ENCODE results near the gene OSBPL2. TPM values are rescaled to one million over a fixed set of nuclear protein-coding genes. Genes with fewer than 3 reads are reported as not detected.

OSBPL2 gene
- total RNA-seq, 4 donors from 2014 or later: 24.3 to 35.9 (median 26.3) TPM

DNA sequence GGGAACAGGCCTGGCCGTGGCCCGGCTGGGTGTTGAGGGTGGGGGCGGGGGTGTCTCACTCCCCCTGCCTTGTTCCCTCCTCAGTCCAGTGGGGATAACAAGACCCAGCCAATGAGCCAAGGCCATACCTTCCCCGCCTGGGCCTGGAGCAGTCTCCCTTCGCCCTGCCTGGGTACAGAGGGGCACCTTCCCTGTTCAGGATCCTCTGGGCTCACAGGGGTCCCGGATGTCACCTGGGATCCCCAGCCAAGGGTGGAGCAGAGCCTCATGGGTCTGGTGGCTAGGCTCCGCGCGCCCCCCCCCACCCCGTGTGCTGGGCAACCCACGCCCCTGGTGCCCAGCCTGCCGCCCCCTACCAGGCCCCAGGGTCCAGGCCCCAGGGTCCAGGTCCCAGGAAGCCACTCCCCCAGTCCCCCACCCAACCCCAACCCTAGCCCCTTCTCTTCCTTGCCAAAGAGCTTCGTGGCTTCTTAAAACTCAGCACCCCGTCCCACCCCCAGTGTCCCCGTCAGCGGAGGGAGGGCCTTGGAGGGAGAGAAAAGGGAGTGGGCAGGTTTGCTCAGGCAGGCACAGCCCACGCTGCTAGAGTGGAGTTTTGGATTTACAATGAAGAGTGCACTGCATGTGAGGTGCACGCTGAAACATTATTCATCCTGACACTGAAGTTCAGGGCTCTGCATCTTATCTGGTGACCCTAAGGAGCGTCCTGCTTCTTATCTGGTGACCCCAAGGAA lies 30.1 kb upstream of the OSBPL2 start:
- TF ChIP-seq, protein P1, sequence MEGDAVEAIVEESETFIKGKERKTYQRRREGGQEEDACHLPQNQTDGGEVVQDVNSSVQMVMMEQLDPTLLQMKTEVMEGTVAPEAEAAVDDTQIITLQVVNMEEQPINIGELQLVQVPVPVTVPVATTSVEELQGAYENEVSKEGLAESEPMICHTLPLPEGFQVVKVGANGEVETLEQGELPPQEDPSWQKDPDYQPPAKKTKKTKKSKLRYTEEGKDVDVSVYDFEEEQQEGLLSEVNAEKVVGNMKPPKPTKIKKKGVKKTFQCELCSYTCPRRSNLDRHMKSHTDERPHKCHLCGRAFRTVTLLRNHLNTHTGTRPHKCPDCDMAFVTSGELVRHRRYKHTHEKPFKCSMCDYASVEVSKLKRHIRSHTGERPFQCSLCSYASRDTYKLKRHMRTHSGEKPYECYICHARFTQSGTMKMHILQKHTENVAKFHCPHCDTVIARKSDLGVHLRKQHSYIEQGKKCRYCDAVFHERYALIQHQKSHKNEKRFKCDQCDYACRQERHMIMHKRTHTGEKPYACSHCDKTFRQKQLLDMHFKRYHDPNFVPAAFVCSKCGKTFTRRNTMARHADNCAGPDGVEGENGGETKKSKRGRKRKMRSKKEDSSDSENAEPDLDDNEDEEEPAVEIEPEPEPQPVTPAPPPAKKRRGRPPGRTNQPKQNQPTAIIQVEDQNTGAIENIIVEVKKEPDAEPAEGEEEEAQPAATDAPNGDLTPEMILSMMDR (IDR thresholded peaks at IDR 0.05): no peak
- DNase-seq (ENCODE audit: low spot score): no peak
- no peak for ATAC-seq (ENCODE audit: low FRiP score)

DNA sequence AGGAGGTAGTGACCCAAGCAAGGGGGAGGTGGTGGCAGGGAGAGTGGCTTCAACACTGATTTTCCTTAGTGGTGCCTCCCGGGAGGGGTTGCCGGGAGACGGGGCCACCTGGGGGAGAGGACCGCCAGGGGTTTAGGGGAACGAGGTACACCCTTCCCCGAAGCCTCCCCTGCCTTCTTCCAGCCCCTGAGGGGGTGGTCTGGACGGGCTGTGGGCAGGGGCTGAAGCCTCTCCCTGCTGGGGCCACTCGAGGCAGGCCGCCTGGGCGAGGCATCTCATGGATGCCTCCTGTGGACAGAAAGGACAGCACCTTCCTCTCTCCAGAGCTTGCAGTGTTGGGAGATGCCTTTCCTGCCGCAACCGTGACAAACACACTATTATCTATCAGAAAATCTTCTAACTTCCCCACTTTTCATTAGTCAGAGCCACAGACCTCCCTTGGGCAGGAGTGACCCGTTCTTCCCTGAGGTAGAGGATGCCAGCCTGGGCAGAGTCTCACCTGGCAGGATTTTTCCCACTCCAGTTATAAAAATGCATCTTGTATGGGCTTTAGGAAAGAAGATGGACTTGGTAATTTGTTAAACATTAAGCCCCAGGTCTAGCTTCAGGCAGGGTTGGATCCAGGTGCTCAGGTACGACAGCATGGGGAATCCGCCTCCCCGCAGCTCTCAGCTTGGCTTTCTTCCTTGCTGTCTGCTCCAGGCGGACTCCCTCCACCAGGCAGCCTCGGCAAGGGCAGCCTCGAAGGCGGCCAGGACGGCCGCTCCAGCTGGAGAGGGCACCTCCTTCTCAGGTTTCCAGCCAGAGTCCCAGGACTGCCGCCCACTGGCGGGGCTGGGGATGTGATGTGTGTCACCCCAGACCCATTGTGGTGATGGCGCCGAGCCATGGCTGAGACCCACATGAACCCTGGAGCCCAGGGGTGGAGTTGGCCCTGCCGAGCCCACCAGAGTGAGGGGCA lies 29.2 kb upstream of the OSBPL2 start:
- no peak for ATAC-seq (ENCODE audit: low FRiP score)

DNA sequence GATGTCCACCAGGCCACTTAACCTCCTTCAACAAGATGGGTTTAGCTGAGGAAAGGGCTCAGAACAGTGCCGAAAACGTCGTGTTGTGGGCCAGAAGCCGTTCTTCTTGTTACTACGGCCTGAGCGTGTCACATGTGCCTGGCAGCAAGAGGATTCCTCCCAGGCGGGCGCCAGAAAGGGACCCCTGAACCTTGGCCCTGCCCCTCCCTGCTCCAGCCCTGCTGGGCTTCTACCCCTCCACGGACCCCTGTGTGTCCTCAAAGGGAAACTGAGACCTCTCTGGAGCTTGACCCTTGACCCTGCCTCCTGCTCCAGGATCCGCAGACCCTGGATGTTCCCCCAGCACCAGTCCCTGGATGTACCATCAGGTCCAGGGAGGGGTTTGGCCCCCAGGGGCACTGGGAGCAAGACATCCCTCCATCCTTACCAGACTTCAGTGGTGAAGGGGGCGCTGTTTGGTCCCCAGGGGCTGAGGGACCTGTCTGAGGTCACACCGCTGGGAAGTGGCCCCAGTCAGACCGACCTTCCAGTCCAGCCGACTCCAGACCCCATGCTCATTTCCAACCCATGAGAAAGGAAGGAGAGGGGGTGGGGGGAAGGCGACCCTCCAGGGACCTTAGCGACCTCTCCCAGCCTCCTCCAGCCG lies 28.3 kb upstream of the OSBPL2 start:
- ATAC-seq (ENCODE audit: low FRiP score) (no peak), DNase-seq (ENCODE audit: low spot score) (no peak)
- TF ChIP-seq, protein P1 (IDR thresholded peaks at IDR 0.05): no peak

More for the DNA sequence above, 29.2 kb upstream of the OSBPL2 start:
- TF ChIP-seq, protein P1 (IDR thresholded peaks at IDR 0.05): no peak
- no peak for DNase-seq (ENCODE audit: low spot score)

DNA sequence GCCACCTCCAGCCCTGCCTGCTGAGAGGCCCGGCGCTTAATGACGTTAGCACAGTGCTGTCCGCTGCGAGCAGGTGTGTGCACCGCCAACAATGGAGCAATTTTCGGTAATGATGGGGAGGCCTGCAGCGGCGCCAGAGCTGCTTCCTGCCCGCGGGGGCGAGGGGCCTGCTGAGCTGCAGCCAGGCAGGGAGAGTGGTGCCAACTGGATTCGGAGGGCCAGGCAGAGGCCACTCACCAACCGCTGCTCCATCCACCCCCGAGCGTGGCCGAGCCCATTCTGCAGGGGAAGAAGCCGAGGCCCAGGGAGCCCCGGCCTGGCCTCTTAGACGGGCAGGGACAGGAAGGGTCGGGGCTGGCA lies 27.8 kb upstream of the OSBPL2 start:
- no peak for ATAC-seq (ENCODE audit: low FRiP score)
- DNase-seq (ENCODE audit: low spot score): no peak
- TF ChIP-seq, protein P1 (IDR thresholded peaks at IDR 0.05): no peak

DNA sequence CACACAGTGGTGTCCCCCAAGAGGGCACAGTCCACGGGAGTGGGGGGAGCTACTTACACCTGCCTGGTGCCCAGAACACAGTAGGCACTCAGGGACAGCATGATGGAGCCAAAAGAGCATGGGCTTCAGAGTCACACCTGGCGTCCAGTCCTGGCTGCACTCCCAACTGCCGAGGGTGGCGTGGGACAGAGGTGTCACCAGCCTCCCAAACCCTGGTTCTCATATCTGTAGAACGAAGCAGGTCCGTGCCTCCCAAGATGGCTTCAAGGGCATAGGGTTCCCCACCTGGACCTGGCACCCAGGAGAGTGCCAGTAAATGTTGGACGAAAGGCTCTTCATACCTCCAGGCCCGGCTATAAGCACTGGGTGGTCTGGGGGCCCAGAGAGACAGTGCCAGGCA lies 27.1 kb upstream of the OSBPL2 start:
- DNase-seq (ENCODE audit: low spot score): no peak
- no peak for ATAC-seq (ENCODE audit: low FRiP score)
- TF ChIP-seq, protein P1 (IDR thresholded peaks at IDR 0.05): no peak

DNA sequence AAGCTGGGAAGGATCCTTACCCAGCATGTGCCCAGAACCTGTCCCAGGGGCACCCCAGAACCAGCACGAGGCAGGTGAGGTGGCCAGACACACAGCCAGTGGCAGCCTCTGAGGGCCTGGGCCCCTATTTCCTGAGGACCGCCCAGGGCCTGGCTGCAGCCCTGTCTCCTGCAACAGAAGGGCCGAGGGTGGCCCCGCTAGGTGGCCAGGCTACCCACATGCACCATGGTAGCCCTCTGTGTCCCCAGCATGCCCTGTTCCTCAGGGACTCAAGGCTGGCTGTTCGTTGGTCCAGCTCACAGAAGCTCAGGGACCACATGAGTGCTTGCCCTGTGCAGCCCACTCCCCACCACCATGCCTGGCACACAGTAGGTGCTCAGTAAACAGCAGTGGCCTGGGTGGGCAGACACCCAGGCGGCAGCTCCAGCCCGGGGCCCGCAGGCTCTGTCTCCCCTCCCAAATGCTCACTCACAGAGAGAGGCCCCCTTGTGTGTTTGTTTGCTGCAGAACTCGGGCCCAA lies 26.5 kb upstream of the OSBPL2 start:
- no peak for DNase-seq (ENCODE audit: low spot score)
- TF ChIP-seq, protein P1 (IDR thresholded peaks at IDR 0.05): no peak
- ATAC-seq (ENCODE audit: low FRiP score): no peak

Data from omental fat pad (tissue), 4 donors.